ENCODE data around the gene UBL5.
"Not testable (repeated sequence)": the region's sequence is repeated elsewhere in the genome, so short reads cannot be mapped to it uniquely, and the experiment has no call there.

The UBL5 gene

DNA sequence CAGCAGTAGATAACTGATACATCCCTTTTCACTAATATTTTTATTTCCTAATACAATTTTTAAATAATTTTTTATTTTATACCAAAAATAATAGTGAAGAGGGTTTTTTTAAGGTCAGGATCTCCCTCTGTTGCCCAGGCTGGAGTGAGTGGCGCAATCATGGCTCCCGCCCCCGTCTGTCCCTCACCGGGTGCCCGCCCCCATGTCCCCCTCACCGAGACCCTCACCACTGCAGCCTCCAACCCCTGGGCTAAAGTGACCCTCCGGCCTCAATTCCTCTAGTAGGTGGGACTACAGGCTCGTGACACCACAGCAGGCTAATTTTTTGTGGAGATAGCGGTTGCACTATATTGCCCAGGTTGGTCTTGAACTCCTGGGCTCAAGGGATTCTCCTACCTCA is 41.4 kb upstream of the UBL5 start:
- no peak overlapping the region for H3K27ac ChIP-seq (replicated peaks)
- no peak overlapping the region for H3K4me3 ChIP-seq (replicated peaks; ENCODE audit: insufficient read depth, low read length)
- no peak for DNase-seq (ENCODE audit: low read depth in 1 of 2, low spot score in 1 of 2)
- H3K27me3 ChIP-seq (ENCODE audit: insufficient read depth, poor library complexity, severe bottlenecking), result no peaks in the 10 kb centered on the region
- no peak for TF ChIP-seq GABPA (IDR thresholded peaks at IDR 0.05; ENCODE audit: low read depth)
- no peak for TF ChIP-seq POLR2AphosphoS5 (IDR thresholded peaks at IDR 0.05; ENCODE audit: low read depth)
- no peak for TF ChIP-seq CTCF (IDR thresholded peaks at IDR 0.05; ENCODE audit: insufficient read depth, low read length)
- no peak for TF ChIP-seq SPI1 (IDR thresholded peaks at IDR 0.05; ENCODE audit: borderline replicate concordance, low read depth)
- TF ChIP-seq, protein P1, sequence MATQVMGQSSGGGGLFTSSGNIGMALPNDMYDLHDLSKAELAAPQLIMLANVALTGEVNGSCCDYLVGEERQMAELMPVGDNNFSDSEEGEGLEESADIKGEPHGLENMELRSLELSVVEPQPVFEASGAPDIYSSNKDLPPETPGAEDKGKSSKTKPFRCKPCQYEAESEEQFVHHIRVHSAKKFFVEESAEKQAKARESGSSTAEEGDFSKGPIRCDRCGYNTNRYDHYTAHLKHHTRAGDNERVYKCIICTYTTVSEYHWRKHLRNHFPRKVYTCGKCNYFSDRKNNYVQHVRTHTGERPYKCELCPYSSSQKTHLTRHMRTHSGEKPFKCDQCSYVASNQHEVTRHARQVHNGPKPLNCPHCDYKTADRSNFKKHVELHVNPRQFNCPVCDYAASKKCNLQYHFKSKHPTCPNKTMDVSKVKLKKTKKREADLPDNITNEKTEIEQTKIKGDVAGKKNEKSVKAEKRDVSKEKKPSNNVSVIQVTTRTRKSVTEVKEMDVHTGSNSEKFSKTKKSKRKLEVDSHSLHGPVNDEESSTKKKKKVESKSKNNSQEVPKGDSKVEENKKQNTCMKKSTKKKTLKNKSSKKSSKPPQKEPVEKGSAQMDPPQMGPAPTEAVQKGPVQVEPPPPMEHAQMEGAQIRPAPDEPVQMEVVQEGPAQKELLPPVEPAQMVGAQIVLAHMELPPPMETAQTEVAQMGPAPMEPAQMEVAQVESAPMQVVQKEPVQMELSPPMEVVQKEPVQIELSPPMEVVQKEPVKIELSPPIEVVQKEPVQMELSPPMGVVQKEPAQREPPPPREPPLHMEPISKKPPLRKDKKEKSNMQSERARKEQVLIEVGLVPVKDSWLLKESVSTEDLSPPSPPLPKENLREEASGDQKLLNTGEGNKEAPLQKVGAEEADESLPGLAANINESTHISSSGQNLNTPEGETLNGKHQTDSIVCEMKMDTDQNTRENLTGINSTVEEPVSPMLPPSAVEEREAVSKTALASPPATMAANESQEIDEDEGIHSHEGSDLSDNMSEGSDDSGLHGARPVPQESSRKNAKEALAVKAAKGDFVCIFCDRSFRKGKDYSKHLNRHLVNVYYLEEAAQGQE (IDR thresholded peaks at IDR 0.05; ENCODE audit: insufficient replicate concordance, low read depth), result no peak

- TF ChIP-seq CTCF (IDR thresholded peaks at IDR 0.05; ENCODE audit: insufficient read depth, low read length) (no peak), POLR2AphosphoS5 (IDR thresholded peaks at IDR 0.05; ENCODE audit: low read depth) (no peak), GABPA (IDR thresholded peaks at IDR 0.05; ENCODE audit: low read depth) (no peak), SPI1 (IDR thresholded peaks at IDR 0.05; ENCODE audit: borderline replicate concordance, low read depth) (no peak)
- TF ChIP-seq, protein P1 (IDR thresholded peaks at IDR 0.05; ENCODE audit: insufficient replicate concordance, low read depth), result no peak
- Histone ChIP-seq H3K4me3 (replicated peaks; ENCODE audit: insufficient read depth, low read length) (no peak overlapping the region), H3K27me3 (ENCODE audit: insufficient read depth, poor library complexity, severe bottlenecking) (no peaks in the 10 kb centered on the region), H3K27ac (replicated peaks) (no peak overlapping the region)
- no peak for DNase-seq (ENCODE audit: low read depth in 1 of 2, low spot score in 1 of 2)
These were observed 40.9 kb upstream of the UBL5 start for GRCh38 chr19:9786819-9787218.

- DNase-seq (ENCODE audit: low read depth in 1 of 2, low spot score in 1 of 2); H3K4me3 ChIP-seq (replicated peaks; ENCODE audit: insufficient read depth, low read length); H3K27ac ChIP-seq (replicated peaks); H3K27me3 ChIP-seq (ENCODE audit: insufficient read depth, poor library complexity, severe bottlenecking): not testable (repeated sequence)
These were observed 39.1 kb upstream of the UBL5 start for GRCh38 chr19:9788604-9789003.

GRCh38 chr19:9789066-9789465 is 38.7 kb upstream of the UBL5 start:
- TF ChIP-seq SPI1 (IDR thresholded peaks at IDR 0.05; ENCODE audit: borderline replicate concordance, low read depth) (no peak), POLR2AphosphoS5 (IDR thresholded peaks at IDR 0.05; ENCODE audit: low read depth) (no peak), CTCF (IDR thresholded peaks at IDR 0.05; ENCODE audit: insufficient read depth, low read length) (no peak), GABPA (IDR thresholded peaks at IDR 0.05; ENCODE audit: low read depth) (no peak)
- TF ChIP-seq, protein P1 (IDR thresholded peaks at IDR 0.05; ENCODE audit: insufficient replicate concordance, low read depth), result no peak
- peaks cover 3% of the 10 kb centered on the region for H3K27me3 ChIP-seq (ENCODE audit: insufficient read depth, poor library complexity, severe bottlenecking)
- DNase-seq (ENCODE audit: low read depth in 1 of 2, low spot score in 1 of 2), result no peak
- no peak overlapping the region for H3K4me3 ChIP-seq (replicated peaks; ENCODE audit: insufficient read depth, low read length)
- no peak overlapping the region for H3K27ac ChIP-seq (replicated peaks)

DNA sequence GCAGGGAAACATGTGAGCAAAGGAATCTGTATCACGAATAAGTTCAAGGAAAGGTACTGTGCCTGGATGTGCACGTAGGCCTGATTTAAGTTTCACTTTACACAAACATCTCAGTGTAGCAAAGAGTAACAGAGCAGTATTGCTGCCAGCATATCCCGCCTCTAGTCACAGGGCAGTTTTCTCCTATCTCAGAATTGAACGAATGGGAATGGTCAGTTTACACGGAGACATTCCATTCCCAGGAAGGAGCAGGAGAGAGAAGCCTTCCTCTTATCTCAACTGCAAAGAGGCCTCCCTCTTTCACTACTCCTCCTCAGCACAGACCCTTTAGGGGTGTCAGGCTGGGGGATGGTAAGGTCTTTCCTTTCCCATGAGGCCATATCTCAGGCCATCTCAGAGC is 38.1 kb upstream of the UBL5 start:
- not testable (repeated sequence) for H3K27me3 ChIP-seq (ENCODE audit: insufficient read depth, poor library complexity, severe bottlenecking); DNase-seq (ENCODE audit: low read depth in 1 of 2, low spot score in 1 of 2); H3K27ac ChIP-seq (replicated peaks); H3K4me3 ChIP-seq (replicated peaks; ENCODE audit: insufficient read depth, low read length)

DNA sequence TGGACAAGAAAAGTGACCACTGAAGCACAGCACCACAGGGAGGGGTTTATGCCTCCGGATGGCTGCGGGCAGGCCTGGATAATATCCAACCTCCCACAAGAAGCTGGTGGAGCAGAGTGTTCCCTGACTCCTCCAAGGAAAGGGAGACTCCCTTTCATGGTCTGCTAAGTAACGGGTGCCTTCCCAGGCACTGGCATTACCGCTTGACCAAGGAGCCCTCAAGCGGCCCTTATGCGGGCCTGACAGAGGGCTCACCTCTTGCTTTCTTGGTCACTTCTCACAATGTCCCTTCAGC is 36.7 kb upstream of the UBL5 start:
- H3K4me3 ChIP-seq (replicated peaks; ENCODE audit: insufficient read depth, low read length); H3K27ac ChIP-seq (replicated peaks); H3K27me3 ChIP-seq (ENCODE audit: insufficient read depth, poor library complexity, severe bottlenecking); DNase-seq (ENCODE audit: low read depth in 1 of 2, low spot score in 1 of 2): not testable (repeated sequence)
